ENCODE data around the gene SETD1A.

Gene SETD1A

DNA sequence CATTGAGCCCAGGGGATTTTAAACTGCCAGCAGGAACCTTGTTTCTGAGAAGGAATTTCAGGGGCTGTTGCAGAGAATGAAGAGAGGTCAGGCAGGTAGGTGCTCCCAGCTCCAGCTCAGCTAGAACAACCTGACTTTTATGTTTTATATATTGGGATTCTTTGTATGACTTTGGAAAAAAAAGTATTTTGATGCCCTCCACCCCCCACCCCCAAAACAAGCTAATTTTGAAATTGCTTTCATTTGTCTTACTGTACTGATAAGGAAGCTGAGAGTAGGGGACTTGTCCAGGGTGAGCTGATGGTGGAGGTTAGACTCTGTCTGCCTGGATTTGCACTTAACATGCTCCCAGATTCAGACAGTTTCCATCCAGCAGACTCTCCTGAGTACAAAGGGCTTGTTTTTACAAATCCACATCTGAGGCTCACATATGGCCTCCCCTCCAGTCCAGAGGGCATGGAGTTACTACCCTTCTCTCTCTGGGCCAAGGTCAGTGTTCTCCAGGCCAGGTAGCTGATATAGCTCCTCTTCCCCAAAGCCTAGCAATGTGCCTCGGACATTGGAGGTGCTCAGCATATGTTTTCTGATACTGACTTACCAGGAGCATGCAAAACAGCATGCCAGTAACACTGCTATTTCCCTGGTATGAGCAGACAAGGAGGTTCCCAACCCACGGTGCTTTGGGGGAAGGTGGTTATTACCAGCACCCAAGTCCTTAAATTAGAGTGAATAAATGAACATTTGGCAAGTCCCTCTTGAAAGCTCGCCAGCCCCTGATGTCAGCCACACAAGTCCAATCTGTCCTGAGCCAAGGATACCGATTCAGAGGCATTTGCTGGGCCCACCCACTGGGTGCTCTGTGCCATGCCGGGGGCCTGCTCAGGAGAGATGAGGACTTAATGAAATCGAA lies 41.6 kb downstream of the SETD1A start:
- Histone ChIP-seq H3K27me3 (ENCODE audit: insufficient read depth, low read length, poor library complexity, severe bottlenecking) (no peaks in the 10 kb centered on the region), H3K4me3 (ENCODE audit: low read length, poor library complexity, severe bottlenecking) (no peak overlapping the region)
- TF ChIP-seq CTCF (conservative IDR thresholded peaks at IDR 0.05; ENCODE audit: low read length) = no peak
- no peak for TF ChIP-seq EZH2phosphoT487 (IDR thresholded peaks at IDR 0.05; ENCODE audit: borderline replicate concordance)

GRCh38 chr16:31000671-31001382 lies 43.3 kb downstream of the SETD1A start:
- Histone ChIP-seq H3K79me2 (ENCODE audit: insufficient read depth, low read length) (no peaks in the 10 kb centered on the region), H3K9me3 (ENCODE audit: insufficient read depth, low read depth, low read length) (no peaks in the 10 kb centered on the region), H4K20me1 (ENCODE audit: insufficient read depth, low read length, poor library complexity, severe bottlenecking) (no peaks in the 10 kb centered on the region), H3K4me1 (ENCODE audit: insufficient read depth, low read length, poor library complexity, severe bottlenecking) (no peaks in the 10 kb centered on the region), H3K4me2 (ENCODE audit: low read depth, low read length, poor library complexity, severe bottlenecking) (no peak overlapping the region), H3K9me2 (replicated peaks; ENCODE audit: low read depth, low read length) (no peaks in the 10 kb centered on the region), H3K36me3 (ENCODE audit: insufficient read depth, low read length) (no peaks in the 10 kb centered on the region), H3F3A (ENCODE audit: low read depth) (no peaks in the 10 kb centered on the region), H3K27me3 (ENCODE audit: insufficient read depth, low read length, poor library complexity, severe bottlenecking) (no peaks in the 10 kb centered on the region), H3K9ac (ENCODE audit: low read depth, low read length, poor library complexity, severe bottlenecking) (no peak overlapping the region), H2AFZ (ENCODE audit: low read length) (no peak overlapping the region), H3K4me3 (ENCODE audit: low read length, poor library complexity, severe bottlenecking) (no peak overlapping the region)
- no peak for TF ChIP-seq CTCF (conservative IDR thresholded peaks at IDR 0.05; ENCODE audit: low read length)
- no peak for TF ChIP-seq EZH2phosphoT487 (IDR thresholded peaks at IDR 0.05; ENCODE audit: borderline replicate concordance)

More for the DNA sequence above, 41.6 kb downstream of the SETD1A start:
- no peak overlapping the region for H3K4me2 ChIP-seq (ENCODE audit: low read depth, low read length, poor library complexity, severe bottlenecking)
- no peaks in the 10 kb centered on the region for H4K20me1 ChIP-seq (ENCODE audit: insufficient read depth, low read length, poor library complexity, severe bottlenecking)
- no peaks in the 10 kb centered on the region for H3K9me2 ChIP-seq (replicated peaks; ENCODE audit: low read depth, low read length)
- no peak overlapping the region for H3K9ac ChIP-seq (ENCODE audit: low read depth, low read length, poor library complexity, severe bottlenecking)
- no peaks in the 10 kb centered on the region for H3K9me3 ChIP-seq (ENCODE audit: insufficient read depth, low read depth, low read length)
- no peaks in the 10 kb centered on the region for H3K36me3 ChIP-seq (ENCODE audit: insufficient read depth, low read length)
- no peaks in the 10 kb centered on the region for H3F3A ChIP-seq (ENCODE audit: low read depth)
- H3K79me2 ChIP-seq (ENCODE audit: insufficient read depth, low read length) = no peaks in the 10 kb centered on the region
- no peaks in the 10 kb centered on the region for H3K4me1 ChIP-seq (ENCODE audit: insufficient read depth, low read length, poor library complexity, severe bottlenecking)
- no peak overlapping the region for H2AFZ ChIP-seq (ENCODE audit: low read length)

- TF ChIP-seq EZH2phosphoT487 (IDR thresholded peaks at IDR 0.05; ENCODE audit: borderline replicate concordance) (no peak), CTCF (conservative IDR thresholded peaks at IDR 0.05; ENCODE audit: low read length) (no peak)
- H3K9me2 ChIP-seq (replicated peaks; ENCODE audit: low read depth, low read length) = no peaks in the 10 kb centered on the region
- H3F3A ChIP-seq (ENCODE audit: low read depth) = no peaks in the 10 kb centered on the region
- no peaks in the 10 kb centered on the region for H4K20me1 ChIP-seq (ENCODE audit: insufficient read depth, low read length, poor library complexity, severe bottlenecking)
- H3K9ac ChIP-seq (ENCODE audit: low read depth, low read length, poor library complexity, severe bottlenecking) = no peak overlapping the region
- H3K27me3 ChIP-seq (ENCODE audit: insufficient read depth, low read length, poor library complexity, severe bottlenecking) = no peaks in the 10 kb centered on the region
- H2AFZ ChIP-seq (ENCODE audit: low read length) = no peak overlapping the region
- H3K9me3 ChIP-seq (ENCODE audit: insufficient read depth, low read depth, low read length) = no peaks in the 10 kb centered on the region
- no peaks in the 10 kb centered on the region for H3K4me1 ChIP-seq (ENCODE audit: insufficient read depth, low read length, poor library complexity, severe bottlenecking)
- H3K79me2 ChIP-seq (ENCODE audit: insufficient read depth, low read length) = no peaks in the 10 kb centered on the region
- H3K4me3 ChIP-seq (ENCODE audit: low read length, poor library complexity, severe bottlenecking) = no peak overlapping the region
- no peaks in the 10 kb centered on the region for H3K36me3 ChIP-seq (ENCODE audit: insufficient read depth, low read length)
- no peak overlapping the region for H3K4me2 ChIP-seq (ENCODE audit: low read depth, low read length, poor library complexity, severe bottlenecking)
Measured at GRCh38 chr16:31001507-31002249, 44.1 kb downstream of the SETD1A start.

Data from Loucy (cell line).